Measurements from ENCODE around the gene TRMU. TPM values are rescaled to one million over a fixed set of nuclear protein-coding genes. Genes with fewer than 3 reads are reported as not detected.

The TRMU gene
- total and polyA plus RNA-seq, 4 donors: 24.1 to 42.3 (median 34.0) TPM

- Histone ChIP-seq H3K4me3 (no peak overlapping the region), H3K4me1 (ENCODE audit: control insufficient read depth in 5 of 5, insufficient read depth in 5 of 5, low read length in 5 of 5) (peaks cover 0 to 13% (median 0%) of the 10 kb centered on the region in 5 donors), H3K27ac (ENCODE audit: low read depth in 1 of 2, low read length in 1 of 2) (peak overlapping the region; percentile 32 to 43), H3K27me3 (ENCODE audit: control insufficient read depth in 3 of 3, insufficient read depth in 3 of 3, low read length in 2 of 3) (no peaks in the 10 kb centered on the region), H3K9ac (ENCODE audit: insufficient read depth in 1 of 2, low read length in 2 of 2) (no peak overlapping the region), H3K36me3 (ENCODE audit: control insufficient read depth in 4 of 4, insufficient read depth in 4 of 4, low read length in 4 of 4) (peaks cover 9 to 49% (median 13%) of the 10 kb centered on the region in 4 donors), H3K9me3 (ENCODE audit: control insufficient read depth in 4 of 4, insufficient read depth in 3 of 4, low read length in 3 of 4) (peaks cover 0 to 4% (median 0%) of the 10 kb centered on the region in 4 donors)
- no peak for TF ChIP-seq CTCF (IDR thresholded peaks at IDR 0.05; ENCODE audit: control extremely low read depth, extremely low read depth)
- WGBS, 2 donors: 95% methylated on average over 17 of the region's 17 CpGs
- ATAC-seq (ENCODE audit: insufficient read depth, low FRiP score) (no peak), DNase-seq (no peak)
Observed at GRCh38 chr22:46290121-46290842, 45.2 kb upstream of the TRMU start.

DNA sequence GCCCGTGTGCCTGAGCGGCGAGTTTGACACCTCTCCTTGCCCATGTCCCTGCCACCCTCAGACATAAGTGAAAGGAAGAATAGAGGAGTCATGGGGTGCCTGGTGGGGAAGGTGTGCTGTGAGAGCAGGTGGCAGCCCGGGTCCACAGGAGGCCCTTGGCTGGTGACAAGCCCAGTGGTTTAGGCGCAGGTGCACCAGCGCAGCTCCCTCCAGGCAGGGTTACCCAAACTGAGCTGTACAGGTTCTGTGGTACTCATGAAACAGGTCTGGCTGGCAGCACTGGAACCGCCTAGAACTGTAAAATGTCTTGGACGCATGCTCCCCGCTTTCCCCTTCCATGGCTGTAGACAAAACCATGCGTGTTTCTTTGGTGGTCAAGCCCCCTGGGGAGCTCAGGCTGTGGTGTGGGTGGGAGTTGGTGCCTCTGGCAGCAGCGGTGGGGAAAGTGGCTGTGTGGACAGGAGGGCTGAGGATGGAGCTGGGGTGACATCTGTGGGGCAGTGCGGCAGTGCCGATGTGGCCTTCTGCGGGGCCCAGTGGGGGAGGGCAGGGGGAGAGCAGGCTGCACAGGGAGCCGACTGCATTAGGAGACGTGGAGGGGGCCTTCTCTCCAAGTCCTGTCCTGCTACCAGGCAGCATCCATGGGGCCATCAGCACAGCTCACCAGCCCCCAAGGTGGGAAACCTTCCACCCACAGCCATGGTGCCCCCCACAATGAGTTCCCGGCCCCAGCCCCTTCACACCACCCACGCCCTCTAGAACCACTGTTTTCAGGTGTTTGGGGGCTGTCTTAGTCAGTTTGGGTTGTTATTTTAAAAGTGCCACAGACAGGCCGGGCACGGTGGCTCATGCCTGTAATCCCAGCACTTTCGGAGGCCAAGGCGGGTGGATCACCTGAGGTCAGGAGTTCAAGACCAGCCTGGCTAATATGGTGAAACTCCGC lies 44.4 kb upstream of the TRMU start:
- Histone ChIP-seq H3K4me1 (ENCODE audit: control insufficient read depth in 5 of 5, insufficient read depth in 5 of 5, low read length in 5 of 5) (peaks cover 0 to 14% (median 4%) of the 10 kb centered on the region in 5 donors), H3K27me3 (ENCODE audit: control insufficient read depth in 3 of 3, insufficient read depth in 3 of 3, low read length in 2 of 3) (no peaks in the 10 kb centered on the region), H3K4me3 (no peak overlapping the region), H3K9ac (ENCODE audit: insufficient read depth in 1 of 2, low read length in 2 of 2) (no peak overlapping the region), H3K27ac (ENCODE audit: low read depth in 1 of 2, low read length in 1 of 2) (no peak overlapping the region), H3K9me3 (ENCODE audit: control insufficient read depth in 4 of 4, insufficient read depth in 3 of 4, low read length in 3 of 4) (peaks cover 0 to 4% (median 0%) of the 10 kb centered on the region in 4 donors), H3K36me3 (ENCODE audit: control insufficient read depth in 4 of 4, insufficient read depth in 4 of 4, low read length in 4 of 4) (peaks cover 7 to 47% (median 13%) of the 10 kb centered on the region in 4 donors)
- WGBS, 2 donors: 96 to 97% methylated on average over 22 to 23 of the region's 23 CpGs
- ATAC-seq (ENCODE audit: insufficient read depth, low FRiP score): no peak
- no peak for DNase-seq
- no peak for TF ChIP-seq CTCF (IDR thresholded peaks at IDR 0.05; ENCODE audit: control extremely low read depth, extremely low read depth)

GRCh38 chr22:46292173-46292572 lies 43.3 kb upstream of the TRMU start:
- TF ChIP-seq CTCF (IDR thresholded peaks at IDR 0.05; ENCODE audit: control extremely low read depth, extremely low read depth): no peak
- H3K9me3 ChIP-seq (ENCODE audit: control insufficient read depth in 4 of 4, insufficient read depth in 3 of 4, low read length in 3 of 4): peaks cover 0 to 4% (median 0%) of the 10 kb centered on the region in 4 donors
- H3K36me3 ChIP-seq (ENCODE audit: control insufficient read depth in 4 of 4, insufficient read depth in 4 of 4, low read length in 4 of 4): peaks cover 7 to 39% (median 13%) of the 10 kb centered on the region in 4 donors
- DNase-seq: no peak
- H3K27me3 ChIP-seq (ENCODE audit: control insufficient read depth in 3 of 3, insufficient read depth in 3 of 3, low read length in 2 of 3): no peaks in the 10 kb centered on the region
- H3K9ac ChIP-seq (ENCODE audit: insufficient read depth in 1 of 2, low read length in 2 of 2): no peak overlapping the region
- no peak for ATAC-seq (ENCODE audit: insufficient read depth, low FRiP score)
- H3K4me1 ChIP-seq (ENCODE audit: control insufficient read depth in 5 of 5, insufficient read depth in 5 of 5, low read length in 5 of 5): peaks cover 0 to 17% (median 6%) of the 10 kb centered on the region in 5 donors
- WGBS, 2 donors: 97% methylated on average over 3 of the region's 3 CpGs
- no peak overlapping the region for H3K27ac ChIP-seq (ENCODE audit: low read depth in 1 of 2, low read length in 1 of 2)
- H3K4me3 ChIP-seq: no peak overlapping the region

All from lung (tissue), 12 donors.